ENCODE measurements around the gene ARHGEF4.

The ARHGEF4 gene

GRCh38 chr2:131035112-131035825 lies 198.6 kb downstream of the ARHGEF4 start:
- H3K4me2 ChIP-seq: no peak overlapping the region
- no peaks in the 10 kb centered on the region for H3K36me3 ChIP-seq
- H3K4me3 ChIP-seq: no peak overlapping the region
- no peak for TF ChIP-seq Cebpa-rat (IDR thresholded peaks at IDR 0.05)
- H4K20me1 ChIP-seq: peaks cover 0 to 23% (median 0%) of the 10 kb centered on the region in 11 experiments; a peak in 3 of 22 replicates
- H3K27ac ChIP-seq: no peak overlapping the region
- H3K4me1 ChIP-seq: peaks cover 0 to 16% (median 13%) of the 10 kb centered on the region in 10 experiments; a peak in 16 of 20 replicates
- no peak overlapping the region for H3K9ac ChIP-seq
- H3K9me3 ChIP-seq (replicated peaks in 1 of 11): no peaks in the 10 kb centered on the region
- H3K27me3 ChIP-seq: peaks cover 0 to 10% (median 6%) of the 10 kb centered on the region in 11 experiments; a peak in 9 of 22 replicates

- no peak for TF ChIP-seq Cebpa-rat (IDR thresholded peaks at IDR 0.05)
- H3K9ac ChIP-seq: no peak overlapping the region
- H3K27me3 ChIP-seq: peaks cover 0 to 14% (median 6%) of the 10 kb centered on the region in 11 experiments; a peak in 9 of 22 replicates
- H3K4me1 ChIP-seq: peaks cover 1 to 16% (median 13%) of the 10 kb centered on the region in 10 experiments; a peak in 19 of 20 replicates
- no peak overlapping the region for H3K4me2 ChIP-seq
- H3K36me3 ChIP-seq: no peaks in the 10 kb centered on the region
- H3K27ac ChIP-seq: no peak overlapping the region
- H3K9me3 ChIP-seq (replicated peaks in 1 of 11): no peaks in the 10 kb centered on the region
- no peak overlapping the region for H3K4me3 ChIP-seq
- H4K20me1 ChIP-seq: peaks cover 0 to 27% (median 3%) of the 10 kb centered on the region in 11 experiments; a peak in 6 of 22 replicates
Measured at GRCh38 chr2:131035826-131036231, 199.1 kb downstream of the ARHGEF4 start.

- Histone ChIP-seq H3K4me1 (peaks cover 6 to 20% (median 17%) of the 10 kb centered on the region in 10 experiments), H3K27me3 (peaks cover 0 to 15% (median 6%) of the 10 kb centered on the region in 11 experiments; a peak in 9 of 22 replicates), H3K9me3 (replicated peaks in 1 of 11) (no peaks in the 10 kb centered on the region), H3K4me3 (no peak overlapping the region), H3K36me3 (no peaks in the 10 kb centered on the region), H4K20me1 (peaks cover 0 to 31% (median 4%) of the 10 kb centered on the region in 11 experiments; a peak in 7 of 22 replicates), H3K4me2 (no peak overlapping the region), H3K27ac (no peak overlapping the region), H3K9ac (no peak overlapping the region)
- no peak for TF ChIP-seq Cebpa-rat (IDR thresholded peaks at IDR 0.05)
Measured at GRCh38 chr2:131036269-131036668, 199.6 kb downstream of the ARHGEF4 start.

GRCh38 chr2:131036696-131037397 lies 200.1 kb downstream of the ARHGEF4 start:
- no peaks in the 10 kb centered on the region for H3K9me3 ChIP-seq (replicated peaks in 1 of 11)
- no peak overlapping the region for H3K4me3 ChIP-seq
- H3K4me1 ChIP-seq: peaks cover 11 to 26% (median 23%) of the 10 kb centered on the region in 10 experiments
- H3K27me3 ChIP-seq: peaks cover 0 to 15% (median 6%) of the 10 kb centered on the region in 11 experiments; a peak in 9 of 22 replicates
- no peak overlapping the region for H3K27ac ChIP-seq
- H3K4me2 ChIP-seq: no peak overlapping the region
- no peak for TF ChIP-seq Cebpa-rat (IDR thresholded peaks at IDR 0.05)
- no peak overlapping the region for H3K9ac ChIP-seq
- H4K20me1 ChIP-seq: peaks cover 0 to 34% (median 4%) of the 10 kb centered on the region in 11 experiments; a peak in 7 of 22 replicates
- H3K36me3 ChIP-seq: no peaks in the 10 kb centered on the region

- H3K4me2 ChIP-seq: no peak overlapping the region
- peaks cover 0 to 15% (median 6%) of the 10 kb centered on the region in 11 experiments; a peak in 9 of 22 replicates for H3K27me3 ChIP-seq
- no peak for TF ChIP-seq Cebpa-rat (IDR thresholded peaks at IDR 0.05)
- H3K9ac ChIP-seq: no peak overlapping the region
- H3K36me3 ChIP-seq: no peaks in the 10 kb centered on the region
- H3K27ac ChIP-seq: no peak overlapping the region
- H3K4me3 ChIP-seq: no peak overlapping the region
- H3K9me3 ChIP-seq (replicated peaks in 1 of 11): no peaks in the 10 kb centered on the region
- H3K4me1 ChIP-seq: peaks cover 19 to 34% (median 31%) of the 10 kb centered on the region in 10 experiments
- peaks cover 0 to 34% (median 4%) of the 10 kb centered on the region in 11 experiments; a peak in 7 of 22 replicates for H4K20me1 ChIP-seq
Measured at GRCh38 chr2:131037398-131038257, 200.9 kb downstream of the ARHGEF4 start.

GRCh38 chr2:131038258-131039100 lies 201.8 kb downstream of the ARHGEF4 start:
- H3K9ac ChIP-seq: no peak overlapping the region
- peaks cover 0 to 15% (median 6%) of the 10 kb centered on the region in 11 experiments; a peak in 9 of 22 replicates for H3K27me3 ChIP-seq
- H3K4me2 ChIP-seq: no peak overlapping the region
- H3K27ac ChIP-seq: no peak overlapping the region
- peaks cover 0 to 34% (median 4%) of the 10 kb centered on the region in 11 experiments; a peak in 8 of 22 replicates for H4K20me1 ChIP-seq
- no peak for TF ChIP-seq Cebpa-rat (IDR thresholded peaks at IDR 0.05)
- H3K4me1 ChIP-seq: peaks cover 21 to 41% (median 36%) of the 10 kb centered on the region in 10 experiments
- H3K36me3 ChIP-seq: no peaks in the 10 kb centered on the region
- no peaks in the 10 kb centered on the region for H3K9me3 ChIP-seq (replicated peaks in 1 of 11)
- H3K4me3 ChIP-seq: no peak overlapping the region

GRCh38 chr2:131039101-131039440 lies 202.4 kb downstream of the ARHGEF4 start:
- Histone ChIP-seq H4K20me1 (peaks cover 0 to 40% (median 4%) of the 10 kb centered on the region in 11 experiments; a peak in 9 of 22 replicates), H3K36me3 (no peaks in the 10 kb centered on the region), H3K9ac (no peak overlapping the region), H3K27ac (no peak overlapping the region), H3K4me2 (no peak overlapping the region), H3K9me3 (replicated peaks in 1 of 11) (no peaks in the 10 kb centered on the region), H3K4me3 (no peak overlapping the region), H3K4me1 (peaks cover 21 to 43% (median 36%) of the 10 kb centered on the region in 10 experiments), H3K27me3 (peaks cover 0 to 15% (median 6%) of the 10 kb centered on the region in 11 experiments; a peak in 9 of 22 replicates)
- TF ChIP-seq Cebpa-rat (IDR thresholded peaks at IDR 0.05): no peak

- Histone ChIP-seq H3K36me3 (no peaks in the 10 kb centered on the region), H3K4me1 (peaks cover 21 to 43% (median 36%) of the 10 kb centered on the region in 10 experiments), H3K27ac (no peak overlapping the region), H3K27me3 (peaks cover 0 to 15% (median 6%) of the 10 kb centered on the region in 11 experiments; a peak in 9 of 22 replicates), H3K9ac (no peak overlapping the region), H3K9me3 (replicated peaks in 1 of 11) (no peaks in the 10 kb centered on the region), H3K4me2 (peak overlapping the region in 7 of 11 experiments; percentile 72 to 93 (median 85); a peak in 13 of 22 replicates), H3K4me3 (no peak overlapping the region), H4K20me1 (peaks cover 0 to 45% (median 4%) of the 10 kb centered on the region in 11 experiments; a peak in 9 of 22 replicates)
- TF ChIP-seq Cebpa-rat (IDR thresholded peaks at IDR 0.05): no peak
Measured at GRCh38 chr2:131039535-131039907, 202.8 kb downstream of the ARHGEF4 start.
